ENCODE data around the gene RFX7.

- TF ChIP-seq POLR2AphosphoS5 (IDR thresholded peaks at IDR 0.05; ENCODE audit: low read depth, low read length) (no peak), TAF1 (IDR thresholded peaks at IDR 0.05; ENCODE audit: borderline replicate concordance, low read depth, low read length) (no peak)
Observed at GRCh38 chr15:56272454-56272853, 28.8 kb upstream of the RFX7 start.

Data from GM12892 (cell line).